Glutamatergic neuron (in vitro differentiated cells): ENCODE data around the gene PDE1C. TPM values are rescaled to one million over a fixed set of nuclear protein-coding genes. Genes with fewer than 3 reads are reported as not detected.

Experiments used
- DNase-seq: peaks from one replicate; pipeline ENCODE4 v3.0.0; 2022
- H3K27ac Mint-ChIP-seq: one replicate; pipeline ENCODE4 v1.8.0; 2020; ENCODE audit warnings: mild to moderate bottlenecking, mixed read lengths, inconsistent platforms; ENCODE audit not compliant: unreplicated experiment
- H3K27me3 Mint-ChIP-seq: one replicate; pipeline ENCODE4 v1.8.0; 2020; ENCODE audit warnings: mild to moderate bottlenecking, moderate library complexity, mixed read lengths, inconsistent platforms; ENCODE audit not compliant: unreplicated experiment
- H3K36me3 Mint-ChIP-seq: one replicate; pipeline ENCODE4 v1.8.0; 2020; ENCODE audit warnings: mild to moderate bottlenecking, mixed read lengths, inconsistent platforms; ENCODE audit not compliant: unreplicated experiment
- H3K4me1 Mint-ChIP-seq: one replicate; pipeline ENCODE4 v1.8.0; 2020; ENCODE audit warnings: mild to moderate bottlenecking, low read depth, mixed read lengths, inconsistent platforms; ENCODE audit not compliant: unreplicated experiment
- H3K4me3 Mint-ChIP-seq: one replicate; pipeline ENCODE4 v1.8.0; 2020; ENCODE audit warnings: mild to moderate bottlenecking, mixed read lengths, inconsistent platforms; ENCODE audit not compliant: unreplicated experiment
- H3K9me3 Mint-ChIP-seq: one replicate; pipeline ENCODE4 v1.8.0; 2020; ENCODE audit warnings: mild to moderate bottlenecking, moderate library complexity, mixed read lengths, inconsistent platforms; ENCODE audit not compliant: unreplicated experiment
- total RNA-seq: library from RNA; stranded (reverse); fragmentation: NEBNext Ultra II Directional; extraction: Animal tissue kit (Norgen Biotek cat#: 25700); gene quantifications from one replicate; pipeline ENCODE4 v1.2.1, GENCODE V29; 2021; ENCODE audit not compliant: unreplicated experiment
- TF ChIP-seq, protein P1 (sequence below): fragments of 200-600 bp; sonication (generic); IDR thresholded peaks from one replicate; pipeline ENCODE4 v1.5.0; 2021; ENCODE audit not compliant: partially characterized antibody, unreplicated experiment

Gene PDE1C
- total RNA-seq, 1 donor from 2014 or later: 3.3 TPM

DNA sequence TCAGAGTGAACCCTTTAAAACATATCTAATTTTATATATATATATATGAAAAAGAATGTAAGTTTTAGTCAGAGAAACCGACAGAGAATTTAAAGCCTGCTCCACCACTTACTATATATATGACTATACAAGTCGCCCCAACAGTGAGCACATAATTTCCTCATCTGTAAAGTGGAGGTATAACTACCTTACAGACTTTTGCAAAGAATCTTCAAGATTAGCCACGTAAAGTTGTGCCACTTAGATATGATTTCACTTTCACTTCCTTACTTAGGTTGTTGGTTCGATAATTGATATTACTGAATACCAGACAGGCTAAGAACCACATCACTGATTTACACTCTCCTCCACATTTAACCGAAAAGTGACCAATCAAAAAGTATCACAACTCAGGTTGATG is 94.7 kb downstream of the PDE1C start:
- DNase-seq: no peak
- Mint-ChIP-seq H3K36me3 (peaks cover 4% of the 10 kb centered on the region), H3K27ac (no peak overlapping the region), H3K4me1 (no peaks in the 10 kb centered on the region), H3K27me3 (no peaks in the 10 kb centered on the region), H3K4me3 (no peak overlapping the region), H3K9me3 (no peaks in the 10 kb centered on the region)
- TF ChIP-seq, protein P1, sequence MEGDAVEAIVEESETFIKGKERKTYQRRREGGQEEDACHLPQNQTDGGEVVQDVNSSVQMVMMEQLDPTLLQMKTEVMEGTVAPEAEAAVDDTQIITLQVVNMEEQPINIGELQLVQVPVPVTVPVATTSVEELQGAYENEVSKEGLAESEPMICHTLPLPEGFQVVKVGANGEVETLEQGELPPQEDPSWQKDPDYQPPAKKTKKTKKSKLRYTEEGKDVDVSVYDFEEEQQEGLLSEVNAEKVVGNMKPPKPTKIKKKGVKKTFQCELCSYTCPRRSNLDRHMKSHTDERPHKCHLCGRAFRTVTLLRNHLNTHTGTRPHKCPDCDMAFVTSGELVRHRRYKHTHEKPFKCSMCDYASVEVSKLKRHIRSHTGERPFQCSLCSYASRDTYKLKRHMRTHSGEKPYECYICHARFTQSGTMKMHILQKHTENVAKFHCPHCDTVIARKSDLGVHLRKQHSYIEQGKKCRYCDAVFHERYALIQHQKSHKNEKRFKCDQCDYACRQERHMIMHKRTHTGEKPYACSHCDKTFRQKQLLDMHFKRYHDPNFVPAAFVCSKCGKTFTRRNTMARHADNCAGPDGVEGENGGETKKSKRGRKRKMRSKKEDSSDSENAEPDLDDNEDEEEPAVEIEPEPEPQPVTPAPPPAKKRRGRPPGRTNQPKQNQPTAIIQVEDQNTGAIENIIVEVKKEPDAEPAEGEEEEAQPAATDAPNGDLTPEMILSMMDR: no peak

DNA sequence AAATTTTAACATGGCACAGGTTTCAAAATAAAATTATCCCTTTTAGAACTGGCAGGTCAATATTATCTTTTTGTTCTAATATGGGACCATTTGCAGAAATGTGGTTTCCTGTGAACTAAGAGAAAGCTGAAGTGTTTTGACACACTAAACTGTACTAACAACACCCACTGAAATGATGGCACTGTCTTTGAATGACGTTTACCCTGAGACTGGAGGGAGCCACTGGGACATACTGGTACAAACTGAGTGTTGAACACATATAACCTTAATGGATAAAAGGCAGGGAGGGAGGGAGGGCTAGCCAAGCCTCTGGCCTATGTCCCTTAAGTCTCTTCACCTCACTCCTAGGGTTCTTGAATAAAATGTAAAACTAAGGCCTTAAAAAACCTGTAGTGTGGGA is 95.9 kb downstream of the PDE1C start:
- Mint-ChIP-seq H3K4me3 (no peak overlapping the region), H3K4me1 (no peaks in the 10 kb centered on the region), H3K27me3 (no peaks in the 10 kb centered on the region), H3K9me3 (no peaks in the 10 kb centered on the region), H3K36me3 (peaks cover 4% of the 10 kb centered on the region), H3K27ac (no peak overlapping the region)
- TF ChIP-seq, protein P1: no peak
- DNase-seq: no peak

DNA sequence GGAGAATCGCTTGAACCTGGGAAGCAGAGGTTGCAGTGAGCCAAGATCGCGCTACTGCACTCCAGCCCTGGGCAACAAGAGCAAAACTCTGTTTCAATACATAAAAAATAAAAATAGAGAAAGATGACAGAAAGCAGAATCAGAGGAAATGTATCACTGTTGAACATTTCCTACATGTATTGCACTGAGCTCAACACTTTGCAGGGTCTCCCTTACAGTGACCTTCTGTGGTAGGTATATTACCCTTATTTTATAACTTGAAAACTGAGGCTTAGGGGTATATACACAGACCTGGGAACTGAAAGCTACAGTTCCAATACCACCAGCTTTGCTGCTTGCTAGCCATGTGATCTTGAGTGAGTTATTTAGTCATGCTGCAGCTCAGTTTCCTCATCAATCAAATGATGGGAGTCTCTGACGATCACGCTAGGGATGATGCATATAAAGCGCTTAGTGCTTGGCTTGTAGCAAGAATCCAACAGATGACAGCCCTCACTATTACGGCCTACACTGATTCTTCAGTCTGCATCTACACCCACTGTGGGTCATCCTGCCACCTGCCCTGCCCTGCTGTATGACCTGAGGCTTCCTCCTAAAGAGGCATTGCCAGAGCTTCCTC is 99.0 kb downstream of the PDE1C start:
- TF ChIP-seq, protein P1: no peak
- H3K4me3 Mint-ChIP-seq: no peak overlapping the region
- H3K9me3 Mint-ChIP-seq: peaks cover 1% of the 10 kb centered on the region
- H3K36me3 Mint-ChIP-seq: no peaks in the 10 kb centered on the region
- no peak for DNase-seq
- no peak overlapping the region for H3K27ac Mint-ChIP-seq
- H3K4me1 Mint-ChIP-seq: no peaks in the 10 kb centered on the region
- peaks cover 2% of the 10 kb centered on the region for H3K27me3 Mint-ChIP-seq

DNA sequence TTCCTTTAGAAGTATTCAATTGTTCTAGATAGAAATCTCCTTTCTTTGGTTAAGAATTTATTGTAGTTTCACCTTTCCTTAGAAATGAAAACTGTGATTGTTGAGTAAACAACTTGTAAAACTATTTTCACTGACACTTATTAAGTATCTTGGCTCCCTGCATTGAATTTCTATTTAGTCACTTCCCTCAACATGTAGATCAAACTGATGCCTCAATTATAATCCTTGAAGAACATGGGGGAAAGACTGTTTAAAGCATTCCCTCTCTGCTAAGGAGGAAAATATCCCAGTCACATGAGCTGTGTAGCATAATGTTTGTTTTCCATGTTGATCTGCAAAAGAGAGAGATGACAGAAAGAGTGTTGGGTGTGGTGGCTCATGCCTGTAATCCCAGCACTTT is 99.7 kb downstream of the PDE1C start:
- no peak overlapping the region for H3K27ac Mint-ChIP-seq
- no peak overlapping the region for H3K4me3 Mint-ChIP-seq
- DNase-seq: no peak
- no peaks in the 10 kb centered on the region for H3K4me1 Mint-ChIP-seq
- H3K36me3 Mint-ChIP-seq: peaks cover under 1% of the 10 kb centered on the region
- TF ChIP-seq, protein P1: no peak
- H3K9me3 Mint-ChIP-seq: peaks cover 1% of the 10 kb centered on the region
- peaks cover 2% of the 10 kb centered on the region for H3K27me3 Mint-ChIP-seq

DNA sequence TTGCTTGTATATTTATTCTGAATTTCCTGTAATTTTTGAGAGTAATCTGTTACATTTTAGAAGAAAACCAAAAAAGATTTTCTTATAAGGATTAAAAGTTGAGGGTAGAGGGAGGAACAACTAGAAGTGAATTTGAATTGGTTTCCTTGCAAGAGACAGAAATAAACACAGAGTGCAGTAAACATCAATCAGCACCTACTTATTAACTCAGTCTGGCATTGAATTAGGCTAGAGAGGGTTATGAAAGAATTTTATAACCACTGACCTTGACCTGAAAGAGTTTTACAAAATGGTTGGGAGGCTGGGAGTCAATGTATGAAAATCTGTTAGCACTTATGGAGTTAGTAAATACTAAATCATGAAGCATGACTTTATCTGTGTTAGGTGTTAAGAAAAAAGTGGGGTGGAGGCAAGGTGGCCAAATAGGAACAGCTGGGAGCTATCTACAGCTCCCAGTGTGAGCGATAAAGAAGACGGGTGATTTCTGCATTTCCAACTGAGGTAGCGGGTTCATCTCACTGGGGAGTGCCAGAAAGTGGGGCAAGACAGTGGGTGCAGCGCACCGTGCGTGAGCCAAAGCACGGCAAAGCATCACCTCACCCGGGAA is 106.5 kb downstream of the PDE1C start:
- no peak overlapping the region for H3K27ac Mint-ChIP-seq
- peaks cover 5% of the 10 kb centered on the region for H3K9me3 Mint-ChIP-seq
- H3K4me1 Mint-ChIP-seq: no peaks in the 10 kb centered on the region
- H3K4me3 Mint-ChIP-seq: no peak overlapping the region
- H3K36me3 Mint-ChIP-seq: peaks cover 13% of the 10 kb centered on the region
- H3K27me3 Mint-ChIP-seq: peaks cover 6% of the 10 kb centered on the region
- TF ChIP-seq, protein P1: no peak
- DNase-seq: no peak
